Measurements from ENCODE around the gene GJB2.

Gene GJB2

DNA sequence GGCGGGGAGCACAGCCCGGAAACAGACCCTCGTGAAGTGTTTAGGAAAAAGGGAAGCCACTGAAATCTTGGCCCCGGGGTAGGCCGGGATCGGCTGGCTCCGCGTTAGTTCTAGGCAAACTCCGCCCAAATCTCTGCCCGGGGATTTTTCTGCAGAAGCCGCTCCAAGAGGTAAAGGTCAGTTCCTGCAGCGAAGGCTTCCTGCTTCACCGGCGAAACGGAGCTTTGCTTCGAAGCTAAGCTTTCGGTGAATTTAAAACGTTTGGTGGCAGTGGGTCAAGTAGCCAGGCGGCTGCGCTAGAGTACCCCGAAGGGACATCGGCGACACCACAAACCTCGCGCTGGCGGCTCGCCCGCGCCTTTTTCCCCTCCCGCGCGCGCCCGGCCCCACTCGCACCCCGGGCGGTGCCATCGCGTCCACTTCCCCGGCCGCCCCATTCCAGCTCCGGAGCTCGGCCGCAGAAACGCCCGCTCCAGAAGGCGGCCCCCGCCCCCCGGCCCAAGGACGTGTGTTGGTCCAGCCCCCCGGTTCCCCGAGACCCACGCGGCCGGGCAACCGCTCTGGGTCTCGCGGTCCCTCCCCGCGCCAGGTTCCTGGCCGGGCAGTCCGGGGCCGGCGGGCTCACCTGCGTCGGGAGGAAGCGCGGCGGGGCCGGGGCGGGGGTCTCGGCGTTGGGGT lies 441 bp downstream of the GJB2 start:
- DNase-seq: no peak

DNA sequence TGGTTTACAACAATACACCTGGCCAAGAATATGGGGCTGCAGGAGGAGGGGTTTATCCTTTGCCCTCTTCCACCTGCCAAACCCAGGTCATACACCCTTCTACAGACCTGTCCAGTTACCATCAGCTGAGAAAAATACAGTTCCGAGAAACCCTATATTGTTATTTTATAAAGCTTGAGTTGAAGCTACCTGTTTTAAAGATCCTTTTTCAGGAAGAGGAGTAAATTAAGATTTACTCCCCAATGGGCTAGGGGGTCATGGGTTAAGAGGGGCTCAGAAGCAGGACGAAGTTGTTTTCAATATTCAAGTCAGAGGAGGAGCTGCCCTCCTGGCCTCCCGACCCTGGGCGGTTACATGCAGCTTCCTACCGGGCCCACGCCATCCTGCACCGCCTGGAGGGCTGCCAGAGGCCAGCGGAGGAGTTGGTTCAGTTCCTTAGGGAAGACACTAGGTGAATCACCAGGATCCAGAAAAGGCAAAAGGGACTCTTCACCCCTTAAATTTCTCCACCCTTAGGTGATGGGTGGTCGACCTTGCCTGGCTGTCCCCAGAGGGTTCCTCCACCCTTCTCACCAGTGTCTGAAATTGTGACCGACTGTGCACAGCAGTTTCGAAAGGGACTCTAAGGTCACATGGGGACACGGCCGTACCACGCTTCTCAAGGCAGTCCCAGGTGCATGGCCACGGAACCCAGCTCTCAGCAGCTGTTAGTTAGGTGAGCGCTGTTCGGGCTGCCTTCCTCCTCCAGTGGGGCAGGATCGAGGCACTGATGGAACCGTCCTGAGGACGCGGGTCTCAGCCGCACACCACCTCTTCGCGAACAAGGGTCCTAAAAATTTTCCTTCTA lies 1.2 kb downstream of the GJB2 start:
- no peak for DNase-seq

DNA sequence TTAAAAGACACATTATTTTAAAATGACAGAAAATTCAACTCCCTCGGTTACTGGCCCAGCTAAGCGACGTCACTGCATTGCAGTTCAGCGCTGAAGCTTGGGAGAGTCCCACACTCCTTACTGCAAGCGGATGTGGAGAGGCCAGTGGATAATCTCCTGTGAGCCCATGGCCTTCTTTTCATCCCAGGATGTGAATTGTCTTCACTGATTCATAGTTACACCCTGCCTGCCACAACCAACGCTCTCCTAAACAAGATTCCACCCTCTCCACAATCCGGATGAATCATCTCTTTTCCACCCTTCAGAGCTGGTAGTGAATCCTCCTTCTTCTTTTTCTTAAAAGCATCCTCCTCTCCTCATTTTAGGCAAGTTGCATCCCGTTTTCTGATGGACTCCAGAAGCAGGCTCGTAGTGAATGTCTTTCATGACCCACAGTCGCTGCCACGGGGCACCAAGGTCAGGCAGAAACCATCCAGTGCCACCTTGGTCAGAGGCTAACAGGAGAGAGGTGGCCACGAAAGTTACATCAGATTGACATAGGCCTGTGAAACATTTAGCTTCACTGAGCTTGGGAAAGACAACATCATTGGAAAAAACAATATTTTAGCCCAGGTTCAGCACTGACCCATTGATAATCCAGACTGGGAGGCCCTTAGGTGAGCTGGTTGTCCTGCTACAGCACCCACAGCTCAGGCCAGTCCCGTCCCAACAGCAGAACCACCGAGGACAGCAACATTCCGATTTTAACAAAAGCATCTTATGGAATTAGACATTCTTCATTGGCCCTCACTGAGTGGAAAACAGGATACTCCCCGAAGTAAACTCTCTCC lies 2.0 kb downstream of the GJB2 start:
- DNase-seq: no peak

DNA sequence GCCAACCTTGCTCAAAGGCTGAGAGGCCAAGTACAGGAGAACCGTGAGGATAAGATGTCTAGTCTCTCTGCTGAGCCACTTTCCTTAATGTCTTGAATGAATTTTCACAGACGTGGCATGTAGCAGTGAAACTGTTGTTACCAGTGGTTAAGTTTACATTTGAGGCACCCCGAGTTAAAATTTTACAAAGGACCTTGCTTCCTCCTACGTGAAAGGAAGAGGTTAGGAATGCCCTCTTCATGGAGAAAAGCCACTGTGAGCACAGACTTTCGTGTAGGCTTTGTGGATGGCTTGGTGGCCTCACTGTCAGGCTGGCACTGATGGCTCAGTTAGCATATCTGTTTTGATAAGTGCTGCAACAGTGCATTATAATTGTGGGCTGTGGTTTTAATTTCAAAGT lies 2.7 kb downstream of the GJB2 start:
- DNase-seq: no peak

DNA sequence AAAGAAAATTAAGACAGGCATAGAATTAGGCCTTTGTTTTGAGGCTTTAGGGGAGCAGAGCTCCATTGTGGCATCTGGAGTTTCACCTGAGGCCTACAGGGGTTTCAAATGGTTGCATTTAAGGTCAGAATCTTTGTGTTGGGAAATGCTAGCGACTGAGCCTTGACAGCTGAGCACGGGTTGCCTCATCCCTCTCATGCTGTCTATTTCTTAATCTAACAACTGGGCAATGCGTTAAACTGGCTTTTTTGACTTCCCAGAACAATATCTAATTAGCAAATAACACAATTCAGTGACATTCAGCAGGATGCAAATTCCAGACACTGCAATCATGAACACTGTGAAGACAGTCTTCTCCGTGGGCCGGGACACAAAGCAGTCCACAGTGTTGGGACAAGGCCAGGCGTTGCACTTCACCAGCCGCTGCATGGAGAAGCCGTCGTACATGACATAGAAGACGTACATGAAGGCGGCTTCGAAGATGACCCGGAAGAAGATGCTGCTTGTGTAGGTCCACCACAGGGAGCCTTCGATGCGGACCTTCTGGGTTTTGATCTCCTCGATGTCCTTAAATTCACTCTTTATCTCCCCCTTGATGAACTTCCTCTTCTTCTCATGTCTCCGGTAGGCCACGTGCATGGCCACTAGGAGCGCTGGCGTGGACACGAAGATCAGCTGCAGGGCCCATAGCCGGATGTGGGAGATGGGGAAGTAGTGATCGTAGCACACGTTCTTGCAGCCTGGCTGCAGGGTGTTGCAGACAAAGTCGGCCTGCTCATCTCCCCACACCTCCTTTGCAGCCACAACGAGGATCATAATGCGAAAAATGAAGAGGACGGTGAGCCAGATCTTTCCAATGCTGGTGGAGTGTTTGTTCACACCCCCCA lies 3.8 kb downstream of the GJB2 start:
- DNase-seq: no peak

DNA sequence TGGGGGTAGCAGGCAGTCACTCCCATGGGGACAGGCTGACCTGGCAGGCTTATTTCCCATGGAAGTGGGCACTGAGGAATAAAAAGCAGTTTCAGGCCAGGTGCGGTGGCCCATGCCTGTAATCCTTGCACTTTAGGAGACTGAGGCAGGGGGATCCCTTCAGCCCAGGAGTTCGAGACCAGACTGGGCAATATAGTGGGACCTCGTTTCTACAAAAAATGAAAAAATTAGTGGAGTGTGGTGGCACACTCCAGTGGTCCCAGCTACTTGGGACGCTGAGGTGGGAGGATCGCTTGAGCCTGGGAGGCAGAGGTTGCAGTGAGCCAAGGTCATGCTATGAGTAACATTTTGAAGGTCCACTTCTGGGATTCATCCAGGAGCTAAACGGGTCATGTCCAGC lies 6.0 kb downstream of the GJB2 start:
- DNase-seq: no peak

DNA sequence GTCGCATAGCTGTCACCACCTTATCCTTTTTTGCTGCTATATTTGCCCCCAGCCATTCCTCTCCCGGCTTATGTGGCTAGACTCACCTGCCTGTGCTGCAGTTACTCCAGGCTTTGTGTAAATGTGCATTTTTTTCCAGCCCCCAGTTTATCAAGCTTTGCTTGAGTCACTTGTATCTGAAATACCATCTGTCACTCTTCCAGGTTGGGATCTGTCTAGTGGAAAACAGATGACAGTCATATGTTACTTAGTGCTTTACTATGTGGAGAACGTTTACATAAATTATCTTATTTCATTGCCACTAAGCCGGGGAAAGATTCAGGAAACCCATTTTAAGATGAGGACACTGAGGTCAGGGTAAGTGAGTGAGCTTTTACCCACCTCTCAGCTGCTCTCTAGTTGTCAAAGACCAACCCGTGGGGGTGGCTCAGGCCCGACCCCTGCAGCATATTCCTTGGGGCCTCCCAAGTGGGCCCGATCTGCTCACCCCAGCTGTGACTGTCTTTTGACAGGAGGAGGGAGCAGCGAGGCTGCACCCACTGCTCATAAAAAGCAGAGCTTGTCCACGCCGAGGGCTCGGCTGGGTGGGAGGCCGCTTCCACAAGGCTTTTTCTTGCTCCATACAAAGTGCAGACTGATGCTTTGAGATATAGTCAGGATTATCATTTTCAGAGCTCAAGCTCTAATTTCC lies 7.2 kb downstream of the GJB2 start:
- DNase-seq: no peak

DNA sequence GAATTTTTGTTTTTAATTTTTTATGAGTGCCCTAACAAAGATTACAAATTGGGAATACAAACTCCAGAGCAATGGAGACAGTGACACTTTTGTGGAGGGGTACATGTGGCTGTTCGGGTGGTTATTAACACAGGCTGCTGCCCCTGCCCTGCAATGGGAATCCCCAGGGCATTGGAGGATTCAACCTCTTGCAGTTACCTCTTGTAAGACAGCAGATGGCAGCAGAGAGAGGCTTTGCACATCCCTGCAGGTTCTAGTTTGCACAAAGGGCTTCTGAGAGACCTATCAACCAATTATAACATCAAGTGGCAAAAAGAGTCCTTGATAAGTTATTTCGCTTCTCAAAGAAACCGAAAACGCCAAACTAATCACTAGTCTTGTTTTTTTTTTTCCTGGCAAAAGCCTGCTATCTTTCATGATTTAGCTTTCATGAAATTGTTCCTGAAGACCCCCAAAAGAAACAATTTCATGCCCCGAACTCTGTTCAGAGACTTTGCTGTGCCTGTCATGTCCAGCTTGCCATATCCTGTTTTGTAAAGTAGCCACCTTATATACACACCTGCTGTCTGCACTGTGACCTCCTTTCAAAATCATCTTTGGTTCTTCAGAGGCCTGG lies 10.4 kb downstream of the GJB2 start:
- no peak for DNase-seq

DNA sequence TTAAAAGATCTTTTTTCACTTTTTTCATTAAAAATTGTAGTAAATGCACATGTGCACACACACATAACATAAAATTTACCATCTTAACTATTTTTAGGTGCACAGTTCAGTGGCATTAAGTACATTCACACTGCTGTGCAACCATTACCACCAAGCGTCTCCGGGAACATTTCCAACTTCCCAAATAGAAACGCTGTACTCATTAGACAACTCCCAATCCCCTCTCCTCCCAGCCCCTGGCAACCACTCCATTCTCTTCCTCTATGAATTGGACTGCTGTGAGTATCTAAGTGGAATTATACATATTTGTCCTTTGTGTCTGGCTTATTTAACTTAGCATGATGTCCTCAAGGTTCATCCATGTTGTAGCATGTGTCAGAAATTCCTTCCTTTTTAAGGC lies 11.6 kb downstream of the GJB2 start:
- DNase-seq: no peak

DNA sequence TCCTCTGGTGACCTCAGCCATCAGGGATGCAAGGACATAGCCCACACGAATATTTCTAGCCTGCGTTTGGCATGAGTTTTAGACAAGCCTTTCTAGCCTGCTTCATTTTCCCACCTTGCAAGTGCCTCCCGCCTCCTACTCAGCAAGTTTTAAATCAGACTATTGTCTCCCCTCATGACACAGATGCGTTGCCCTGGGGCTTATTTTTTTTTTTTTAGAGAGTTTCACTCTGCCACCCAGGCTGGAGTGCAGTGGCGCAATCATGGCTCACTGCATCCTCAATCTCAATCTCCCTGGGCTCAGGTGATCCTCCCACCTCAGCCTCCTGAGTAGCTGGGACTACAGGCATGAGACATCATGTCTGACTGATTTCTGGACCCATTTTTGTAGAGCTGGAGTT lies 14.6 kb downstream of the GJB2 start:
- DNase-seq: no peak

DNA sequence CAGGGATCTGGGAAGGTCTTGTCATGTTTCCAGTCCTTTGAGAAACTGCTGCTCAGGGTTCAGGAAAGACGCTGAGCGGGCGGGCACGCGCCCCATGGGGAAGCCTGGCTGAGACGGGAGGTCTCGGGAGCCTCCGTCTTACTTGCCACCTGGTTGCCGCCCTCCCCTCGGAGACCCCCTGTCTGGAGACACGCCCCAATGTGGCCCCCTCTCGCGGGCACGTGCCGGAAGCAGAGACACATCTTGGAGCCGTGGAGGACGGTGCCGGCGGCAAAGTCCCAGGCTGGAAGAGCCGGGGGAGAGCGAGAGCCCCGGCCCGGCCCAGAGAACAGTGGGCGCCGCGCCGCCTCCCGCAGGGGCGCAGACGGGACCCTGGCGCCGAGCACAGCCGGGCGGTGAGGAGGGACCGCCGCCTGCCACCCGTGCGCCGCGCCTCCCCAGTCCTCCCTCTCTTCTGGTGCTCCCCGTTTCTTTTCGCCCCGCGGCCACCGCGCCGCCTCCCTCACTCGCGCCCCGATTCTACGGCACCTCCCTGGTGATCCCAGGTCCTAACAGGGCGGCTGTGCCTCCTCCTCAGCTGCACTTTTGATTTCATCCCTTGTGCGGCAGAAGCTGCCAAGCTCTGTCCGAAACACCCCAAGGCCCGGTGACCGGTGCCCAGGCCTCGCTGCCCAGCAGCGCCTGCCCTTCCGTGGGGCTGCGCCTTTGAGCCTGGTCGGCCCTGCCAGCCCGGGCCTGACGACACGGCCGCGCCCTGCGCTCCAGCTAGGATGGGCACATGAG lies 15.5 kb downstream of the GJB2 start:
- no peak for DNase-seq

DNA sequence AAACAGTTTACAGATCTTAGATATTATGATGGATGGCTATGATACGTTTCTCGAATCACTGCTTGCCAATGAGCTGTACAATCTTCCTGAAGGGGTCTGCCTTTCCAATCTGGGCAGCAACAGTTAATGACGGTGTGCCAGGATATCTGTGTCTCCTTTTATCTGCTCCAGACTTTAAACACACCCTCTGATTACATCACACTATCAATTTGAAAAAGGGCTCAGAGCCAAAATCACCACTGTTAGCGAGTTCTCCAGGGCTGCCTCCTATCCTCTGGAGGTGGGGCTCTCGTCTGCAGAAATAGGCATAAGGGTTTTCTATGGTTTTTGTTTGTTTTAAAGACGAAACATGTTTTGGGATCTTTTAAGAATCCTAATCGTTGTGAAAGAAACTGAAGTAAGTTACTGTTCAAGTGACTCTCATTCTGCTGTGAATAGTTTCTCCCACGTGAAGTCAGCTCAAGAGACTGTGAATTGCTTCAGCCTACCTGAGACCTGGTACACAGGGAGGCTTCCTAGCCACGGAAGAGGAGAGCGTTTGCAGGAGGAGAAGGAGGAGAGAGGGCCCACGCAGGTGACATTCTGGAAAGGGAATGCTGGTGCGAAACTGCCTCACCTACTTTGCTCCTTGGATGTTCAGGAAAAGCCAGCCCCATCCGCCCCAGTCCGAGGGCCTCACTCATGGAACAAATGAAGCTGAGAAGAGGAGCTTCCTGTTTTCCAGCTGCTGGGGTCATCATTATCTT lies 16.7 kb downstream of the GJB2 start:
- no peak for DNase-seq

DNA sequence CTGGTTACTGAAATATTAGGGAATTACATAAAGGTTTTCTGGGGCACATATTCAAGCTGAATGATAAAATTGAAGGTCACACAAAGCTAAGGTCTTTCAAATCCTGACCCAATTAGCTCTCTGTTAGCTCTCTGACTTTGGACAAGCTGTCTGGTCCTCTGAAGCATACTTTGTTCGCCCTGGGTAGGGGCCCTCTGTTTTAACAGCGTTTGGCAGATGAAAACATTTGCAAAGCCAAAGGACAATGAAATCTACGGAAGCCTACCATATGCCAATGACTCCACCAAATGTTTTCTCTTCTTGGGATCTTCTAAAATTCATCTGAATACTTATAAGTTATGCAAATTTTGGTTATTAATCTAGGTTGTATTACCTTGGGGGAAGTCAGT lies 17.3 kb downstream of the GJB2 start:
- DNase-seq: no peak

DNA sequence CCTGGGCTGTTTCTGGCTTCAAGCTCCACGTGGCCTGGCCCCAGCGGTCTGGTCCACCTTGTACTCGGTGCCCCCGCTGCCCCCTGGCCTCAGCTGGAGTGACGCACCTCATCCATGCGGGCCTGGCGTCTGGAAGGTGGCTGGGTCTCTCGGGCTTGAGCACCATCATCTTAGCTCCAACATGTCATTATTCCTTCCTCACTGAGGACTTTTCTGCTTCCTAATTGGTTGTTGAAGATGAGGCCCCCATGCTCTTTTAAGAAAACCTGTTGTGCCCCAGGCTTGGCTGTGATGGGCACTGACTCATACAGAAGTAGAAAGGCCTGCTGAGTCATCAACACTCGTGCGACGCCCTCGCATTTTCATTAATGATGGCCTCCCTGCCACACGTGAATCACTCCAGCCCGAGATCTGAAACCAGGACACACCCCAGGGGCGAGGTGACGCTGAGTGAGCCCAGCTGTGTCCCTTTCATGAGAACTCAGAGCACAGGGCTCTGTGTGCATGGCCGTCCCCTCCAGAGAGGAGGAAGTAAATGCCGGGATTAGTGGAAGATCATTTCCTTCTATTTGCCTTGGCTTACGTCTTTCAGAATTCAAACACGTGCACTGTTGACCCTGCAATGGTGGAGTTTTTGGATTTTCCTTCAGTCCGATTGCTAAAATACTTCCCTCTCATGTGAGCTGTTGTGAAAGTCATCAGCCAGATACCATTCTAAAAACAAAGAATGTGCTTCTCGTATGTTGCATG lies 17.9 kb downstream of the GJB2 start:
- DNase-seq: no peak

DNA sequence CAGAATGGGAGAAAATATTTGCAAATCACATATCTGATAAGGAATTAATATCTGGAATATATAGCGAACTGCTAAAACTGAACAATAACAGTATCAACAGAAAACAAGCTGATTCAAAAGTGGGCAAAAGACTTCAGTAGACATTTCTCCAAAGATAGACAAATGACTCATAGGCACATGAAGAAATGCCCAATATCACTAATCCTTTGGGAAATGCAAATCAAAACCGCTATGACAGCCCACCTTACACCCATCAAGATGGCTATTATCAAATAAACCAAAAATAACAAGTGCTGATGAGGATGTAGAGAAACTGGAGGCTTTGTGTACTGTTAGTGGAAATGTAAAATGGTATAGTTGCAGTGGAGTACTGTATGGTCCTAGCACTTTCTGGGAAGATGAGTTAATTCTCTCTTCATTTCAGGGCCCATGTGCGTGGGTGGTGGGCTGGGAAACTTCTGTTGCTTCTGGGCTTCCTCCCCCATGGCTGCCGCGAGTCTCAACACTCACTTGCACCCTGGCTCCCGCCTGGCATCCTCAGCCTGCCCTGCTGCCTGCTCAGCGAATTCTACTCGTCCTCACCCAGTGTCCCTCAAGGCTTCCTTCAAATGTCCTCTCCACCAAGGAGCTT lies 19.5 kb downstream of the GJB2 start:
- DNase-seq: no peak

DNA sequence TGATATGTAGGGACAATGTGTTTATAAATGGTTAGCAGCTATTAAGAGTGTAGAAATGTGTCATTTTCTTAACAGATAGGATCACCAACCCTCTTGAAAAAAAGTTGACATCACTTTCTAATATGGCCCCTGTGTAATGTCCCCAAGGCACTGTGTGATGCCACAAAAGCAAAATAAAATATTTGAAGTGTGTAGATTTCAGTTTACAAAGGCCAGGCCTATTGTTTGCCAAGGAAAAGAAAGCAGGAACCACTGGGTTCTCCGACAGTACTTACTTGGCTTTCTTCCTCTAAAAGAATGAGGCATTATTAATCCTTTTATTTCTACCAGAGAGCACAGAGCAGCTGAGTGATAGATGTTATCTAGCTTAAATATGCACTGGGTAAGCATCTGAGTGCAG lies 21.4 kb downstream of the GJB2 start:
- no peak for DNase-seq

DNA sequence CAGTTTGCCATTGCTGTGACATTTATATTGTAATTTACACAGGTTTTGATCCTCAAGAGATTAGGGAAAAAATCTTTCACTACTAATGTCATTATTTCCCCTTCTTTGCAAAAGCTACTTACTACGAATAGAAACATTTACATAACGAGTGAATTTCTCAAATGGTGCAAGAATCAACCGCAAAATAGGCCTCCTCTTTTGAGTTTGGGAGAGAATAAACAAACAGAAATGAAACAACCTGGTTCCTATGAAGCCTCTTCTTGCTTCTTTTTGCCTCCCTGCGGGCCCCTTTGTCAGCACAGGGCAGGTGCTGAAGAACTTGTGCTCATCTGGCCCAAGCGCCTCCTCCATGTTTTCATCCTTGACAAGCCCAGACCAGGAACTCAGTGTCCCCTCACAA lies 21.8 kb downstream of the GJB2 start:
- no peak for DNase-seq

DNA sequence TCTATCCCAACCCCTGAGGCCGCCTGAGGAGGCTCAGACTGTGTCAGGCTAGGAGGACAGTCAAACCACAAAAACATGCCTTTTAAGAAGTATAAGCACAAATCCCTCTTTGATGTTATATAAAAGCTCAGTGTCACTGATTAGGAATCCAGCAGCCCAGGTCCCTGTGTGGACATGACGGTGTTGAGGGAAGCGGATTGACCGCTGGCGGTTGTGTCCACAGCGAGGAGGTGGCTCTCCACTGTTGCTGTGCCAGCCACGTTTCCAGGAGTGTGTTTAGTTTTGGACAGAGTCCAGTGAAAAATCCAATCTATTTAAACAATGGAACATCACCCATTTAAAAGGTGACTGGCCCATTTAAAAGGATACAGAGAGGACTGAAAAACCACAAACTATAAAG lies 24.3 kb downstream of the GJB2 start:
- DNase-seq: no peak

Data from NCI-H1417 treated with DMSO at 0.1 percent for 48 hours (cell line).